ENCODE measurements around the gene MTX1. TPM values are rescaled to one million over a fixed set of nuclear protein-coding genes. Genes with fewer than 3 reads are reported as not detected.

Gene MTX1
- total and polyA plus RNA-seq, 12 donors = 26.7 to 111 (median 45.9) TPM

DNA sequence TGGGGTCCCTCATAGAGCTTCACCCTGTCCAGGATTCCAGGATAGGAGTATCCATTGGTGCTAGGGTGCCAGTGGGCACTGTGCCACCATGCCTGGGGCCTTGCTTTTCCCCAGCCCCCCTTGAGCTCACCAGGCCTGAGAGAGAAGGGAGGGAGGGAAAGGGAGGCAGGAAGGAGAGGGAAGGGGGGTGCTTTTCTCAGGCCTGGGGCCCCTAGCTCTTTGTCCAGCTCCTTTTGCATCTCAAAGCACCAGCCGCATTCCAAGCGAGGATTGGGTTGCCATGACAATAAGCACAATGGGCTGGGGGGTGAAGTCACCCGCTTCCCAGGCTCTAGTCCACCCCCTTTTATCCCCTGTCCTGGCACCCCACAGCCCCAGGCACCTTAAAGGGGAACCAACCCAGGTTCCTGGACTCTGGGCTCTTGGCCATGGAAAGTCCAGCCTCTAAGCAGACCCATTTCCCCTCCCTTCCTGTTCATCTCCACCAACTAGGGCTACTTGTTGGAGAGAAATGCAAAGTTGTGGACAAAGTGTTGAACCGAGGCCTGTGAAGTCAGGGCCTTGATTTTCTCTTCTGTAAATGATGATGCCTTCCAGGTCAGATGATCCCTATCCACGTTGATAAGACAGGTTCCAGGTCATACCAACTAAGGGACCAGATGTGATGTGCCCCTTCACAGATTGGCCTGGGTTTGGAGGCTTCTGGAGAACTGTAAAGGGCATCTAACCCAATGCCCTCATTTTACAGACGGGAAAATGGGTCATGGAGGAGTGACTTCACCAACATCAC is 12.2 kb upstream of the MTX1 start:
- intact Hi-C loops (cut with DNase I) = no loop called here
- no peaks in the 10 kb centered on the region for H3K9me3 ChIP-seq (replicated peaks in 1 of 3)
- peaks cover 26 to 45% of the 10 kb centered on the region in 2 donors for H3K4me1 ChIP-seq (replicated peaks in 1 of 2)
- no peak for TF ChIP-seq POLR2A (IDR thresholded peaks at IDR 0.05)
- TF ChIP-seq, protein P1, sequence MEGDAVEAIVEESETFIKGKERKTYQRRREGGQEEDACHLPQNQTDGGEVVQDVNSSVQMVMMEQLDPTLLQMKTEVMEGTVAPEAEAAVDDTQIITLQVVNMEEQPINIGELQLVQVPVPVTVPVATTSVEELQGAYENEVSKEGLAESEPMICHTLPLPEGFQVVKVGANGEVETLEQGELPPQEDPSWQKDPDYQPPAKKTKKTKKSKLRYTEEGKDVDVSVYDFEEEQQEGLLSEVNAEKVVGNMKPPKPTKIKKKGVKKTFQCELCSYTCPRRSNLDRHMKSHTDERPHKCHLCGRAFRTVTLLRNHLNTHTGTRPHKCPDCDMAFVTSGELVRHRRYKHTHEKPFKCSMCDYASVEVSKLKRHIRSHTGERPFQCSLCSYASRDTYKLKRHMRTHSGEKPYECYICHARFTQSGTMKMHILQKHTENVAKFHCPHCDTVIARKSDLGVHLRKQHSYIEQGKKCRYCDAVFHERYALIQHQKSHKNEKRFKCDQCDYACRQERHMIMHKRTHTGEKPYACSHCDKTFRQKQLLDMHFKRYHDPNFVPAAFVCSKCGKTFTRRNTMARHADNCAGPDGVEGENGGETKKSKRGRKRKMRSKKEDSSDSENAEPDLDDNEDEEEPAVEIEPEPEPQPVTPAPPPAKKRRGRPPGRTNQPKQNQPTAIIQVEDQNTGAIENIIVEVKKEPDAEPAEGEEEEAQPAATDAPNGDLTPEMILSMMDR (IDR thresholded peaks at IDR 0.05) = no peak
- no peaks in the 10 kb centered on the region for H3K36me3 ChIP-seq (replicated peaks in 1 of 2)
- H3K4me3 ChIP-seq = no peak overlapping the region
- no peaks in the 10 kb centered on the region for H3K27me3 ChIP-seq
- no peak for DNase-seq
- peak overlapping the region; percentile 65 to 91 (median 81) for H3K27ac ChIP-seq
- WGBS, 4 donors = 68 to 78% (median 71%) methylated on average over 6 of the region's 6 CpGs

DNA sequence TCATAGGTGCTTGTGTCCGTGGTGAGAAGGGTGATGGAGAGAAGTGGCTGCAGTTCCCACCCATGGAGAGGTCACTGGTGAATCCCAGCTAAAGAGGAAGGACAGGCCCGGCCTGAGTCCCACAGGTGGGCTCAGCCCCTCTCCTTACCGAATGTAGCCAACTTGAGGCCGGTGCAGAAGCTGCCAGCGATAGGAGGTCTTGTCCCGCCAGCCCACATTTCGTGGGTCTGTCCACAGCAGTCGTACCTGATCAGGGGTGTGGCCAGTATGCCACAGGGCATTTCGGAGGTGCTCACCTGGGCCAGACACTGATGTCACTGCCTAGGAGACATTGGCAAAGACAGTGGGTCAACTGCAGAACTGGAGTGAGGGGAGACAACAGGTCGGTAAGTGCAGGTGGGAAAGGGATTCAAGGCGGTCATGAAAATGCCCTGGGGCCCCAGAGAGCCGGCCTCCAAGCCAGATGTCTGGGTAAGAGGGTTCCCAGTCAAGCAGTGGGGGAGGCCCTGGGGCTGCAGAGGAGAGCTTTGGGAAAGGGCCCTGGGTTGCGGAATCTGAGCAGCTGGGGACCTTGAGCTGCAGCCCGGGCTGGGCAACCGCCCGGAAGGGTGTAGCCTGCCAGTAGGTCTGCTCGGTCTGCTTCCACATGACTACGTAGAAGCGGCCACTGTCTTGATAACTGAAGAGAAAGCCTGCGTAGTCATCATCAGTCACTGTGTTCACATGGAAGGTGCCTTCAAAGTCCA is 11.4 kb upstream of the MTX1 start:
- TF ChIP-seq, protein P1 (IDR thresholded peaks at IDR 0.05) = no peak
- peak in 1 of 2 donors; percentile 56 for TF ChIP-seq POLR2A (IDR thresholded peaks at IDR 0.05)
- H3K4me3 ChIP-seq = no peak overlapping the region
- no peaks in the 10 kb centered on the region for H3K9me3 ChIP-seq (replicated peaks in 1 of 3)
- no peaks in the 10 kb centered on the region for H3K27me3 ChIP-seq
- H3K4me1 ChIP-seq (replicated peaks in 1 of 2) = peaks cover 26 to 45% of the 10 kb centered on the region in 2 donors
- no peaks in the 10 kb centered on the region for H3K36me3 ChIP-seq (replicated peaks in 1 of 2)
- peak overlapping the region; percentile 70 to 91 (median 81) for H3K27ac ChIP-seq
- intact Hi-C loops (cut with DNase I) = no loop called here
- peak; percentile 83 to 96 (median 94) for DNase-seq
- WGBS, 4 donors = 59 to 71% (median 68%) methylated on average over 18 to 20 of the region's 20 CpGs

DNA sequence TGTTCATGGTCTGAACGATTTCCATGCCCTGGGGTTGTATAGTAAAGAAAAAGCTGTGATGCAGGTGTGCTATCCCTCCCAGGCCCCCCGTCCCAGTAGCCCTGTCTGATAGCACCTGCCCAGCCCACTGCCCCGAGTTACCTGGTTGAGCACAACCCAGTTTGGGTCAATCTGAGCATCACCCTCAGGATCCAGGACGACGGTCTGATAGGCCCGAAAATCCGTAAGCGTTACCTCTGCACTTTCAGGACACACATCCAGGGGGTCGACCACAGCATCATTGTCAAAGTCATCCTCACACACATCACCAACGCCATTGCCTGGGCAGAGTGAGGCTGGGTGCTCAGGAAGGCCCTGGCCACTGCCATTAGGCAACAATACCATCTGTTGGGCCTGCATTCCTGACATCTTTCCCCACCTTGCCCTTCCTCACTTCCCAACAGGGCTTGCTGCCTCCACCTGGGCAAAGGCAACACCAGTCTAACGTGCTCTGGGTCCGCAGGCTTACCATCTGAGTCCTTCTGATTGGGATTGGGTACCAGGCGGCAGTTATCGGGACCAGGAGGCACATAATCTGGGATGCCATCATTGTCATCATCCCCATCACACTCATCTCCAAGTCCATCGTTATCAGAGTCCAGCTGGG is 10.5 kb upstream of the MTX1 start:
- TF ChIP-seq, protein P1 (IDR thresholded peaks at IDR 0.05) = no peak
- no peak for TF ChIP-seq POLR2A (IDR thresholded peaks at IDR 0.05)
- Histone ChIP-seq H3K4me1 (replicated peaks in 1 of 2) (peaks cover 25 to 42% of the 10 kb centered on the region in 2 donors), H3K27me3 (no peaks in the 10 kb centered on the region), H3K9me3 (replicated peaks in 1 of 3) (no peaks in the 10 kb centered on the region), H3K4me3 (no peak overlapping the region), H3K36me3 (replicated peaks in 1 of 2) (no peaks in the 10 kb centered on the region), H3K27ac (peak overlapping the region; percentile 55 to 91 (median 74))
- no peak for DNase-seq
- intact Hi-C loops (cut with DNase I) = no loop called here
- 89 to 92% (median 91%) methylated on average over 15 of the region's 15 CpGs for WGBS, 4 donors

DNA sequence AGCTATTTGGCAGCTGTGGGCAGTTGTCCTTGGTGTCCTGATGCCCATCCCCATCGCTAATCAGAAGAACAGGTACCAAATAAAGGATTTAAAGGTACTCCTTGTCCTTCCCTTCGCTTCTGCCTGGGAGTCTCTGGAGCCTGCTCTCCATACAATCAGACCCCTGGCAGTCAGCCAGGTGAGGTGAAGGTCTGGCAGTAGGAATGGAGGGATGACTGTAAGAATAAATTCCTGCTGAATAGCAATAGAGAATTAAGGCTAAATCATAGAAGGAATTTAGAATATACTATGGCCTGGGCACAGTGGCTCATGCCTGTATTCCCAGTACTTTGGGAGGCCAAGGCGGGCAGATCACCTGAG is 10.0 kb upstream of the MTX1 start:
- 91 to 93% (median 93%) methylated on average over 3 of the region's 3 CpGs for WGBS, 4 donors
- peak in 1 of 7 donors; percentile 27 for DNase-seq
- intact Hi-C loops (cut with DNase I) = no loop called here
- Histone ChIP-seq H3K4me3 (no peak overlapping the region), H3K36me3 (replicated peaks in 1 of 2) (no peaks in the 10 kb centered on the region), H3K9me3 (replicated peaks in 1 of 3) (no peaks in the 10 kb centered on the region), H3K4me1 (replicated peaks in 1 of 2) (peaks cover 21 to 38% of the 10 kb centered on the region in 2 donors), H3K27ac (peak overlapping the region in 3 of 5 donors; percentile 74 to 91 (median 81)), H3K27me3 (no peaks in the 10 kb centered on the region)
- TF ChIP-seq POLR2A (IDR thresholded peaks at IDR 0.05) = no peak
- TF ChIP-seq, protein P1 (IDR thresholded peaks at IDR 0.05) = no peak

All from adrenal gland (tissue), 12 donors.